HG03442 (cell line): ENCODE data around the gene SOCS3.
A peak's percentile ranks its signal among the peaks of the same experiment; 100 is the strongest.

Experiments
- ATAC-seq: cut with Tn5 transposase; IDR thresholded peaks from one replicate; pipeline ENCODE4 v1.9.1; 2021; ENCODE audit warnings: mild to moderate bottlenecking, moderate library complexity; ENCODE audit not compliant: unreplicated experiment

The SOCS3 gene

DNA sequence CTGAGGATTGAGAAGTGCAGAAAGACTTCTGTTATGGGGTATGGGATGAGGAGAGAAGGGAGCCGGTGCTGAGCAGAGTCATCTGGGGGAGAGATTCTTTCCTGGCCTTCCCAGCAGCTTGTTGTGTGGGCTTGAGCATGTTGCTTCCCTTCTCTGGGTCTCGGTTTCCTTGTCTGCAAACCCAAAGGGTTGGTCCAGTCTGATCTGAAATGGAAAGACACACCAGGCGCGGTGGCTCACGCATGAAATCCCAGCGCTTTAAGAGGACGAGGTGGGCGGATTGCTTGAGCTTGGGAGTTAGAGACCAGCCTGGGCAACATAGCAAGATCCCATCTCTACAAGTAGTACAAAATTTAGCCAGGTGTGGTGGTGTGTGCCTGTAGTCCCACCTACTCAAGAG lies 6.0 kb downstream of the SOCS3 start:
- no peak for ATAC-seq

- no peak for ATAC-seq
These were observed 8.3 kb downstream of the SOCS3 start for GRCh38 chr17:78351449-78352006.

GRCh38 chr17:78349891-78350642 lies 9.8 kb downstream of the SOCS3 start:
- ATAC-seq: no peak

DNA sequence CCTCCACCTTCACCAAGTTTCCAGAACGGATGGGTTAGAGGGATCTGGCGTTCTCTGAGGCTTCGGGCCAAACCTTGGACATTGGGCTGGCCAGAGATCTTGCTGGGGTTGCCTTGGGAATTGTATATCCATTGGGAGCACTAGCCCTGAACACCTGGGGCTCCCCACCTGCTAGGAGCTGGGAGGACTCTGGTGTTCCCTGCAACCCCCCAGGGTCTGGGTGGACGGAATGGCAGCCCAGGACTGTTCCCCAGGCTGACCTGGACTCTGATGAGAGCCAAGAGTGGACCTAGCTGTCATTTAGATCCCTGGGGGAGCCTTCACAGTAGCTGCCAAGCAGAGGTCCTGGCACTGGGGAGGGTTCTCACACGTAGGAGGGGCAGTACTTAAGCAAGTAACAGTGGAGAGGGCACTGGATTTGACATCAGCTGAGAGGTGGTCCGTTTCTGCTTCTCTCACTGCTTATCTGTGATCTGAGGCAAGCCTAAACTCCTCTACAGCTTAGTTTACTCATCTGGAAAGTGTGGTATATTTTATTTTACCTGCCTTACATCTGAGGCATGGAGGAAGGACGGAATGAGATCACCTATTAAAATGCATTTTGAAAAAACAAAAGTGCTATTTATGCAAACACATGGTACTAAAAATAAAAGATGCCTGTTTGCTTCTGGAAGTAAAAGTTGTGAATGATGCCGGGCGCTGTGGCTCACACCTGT lies 11.7 kb downstream of the SOCS3 start:
- ATAC-seq: no peak

DNA sequence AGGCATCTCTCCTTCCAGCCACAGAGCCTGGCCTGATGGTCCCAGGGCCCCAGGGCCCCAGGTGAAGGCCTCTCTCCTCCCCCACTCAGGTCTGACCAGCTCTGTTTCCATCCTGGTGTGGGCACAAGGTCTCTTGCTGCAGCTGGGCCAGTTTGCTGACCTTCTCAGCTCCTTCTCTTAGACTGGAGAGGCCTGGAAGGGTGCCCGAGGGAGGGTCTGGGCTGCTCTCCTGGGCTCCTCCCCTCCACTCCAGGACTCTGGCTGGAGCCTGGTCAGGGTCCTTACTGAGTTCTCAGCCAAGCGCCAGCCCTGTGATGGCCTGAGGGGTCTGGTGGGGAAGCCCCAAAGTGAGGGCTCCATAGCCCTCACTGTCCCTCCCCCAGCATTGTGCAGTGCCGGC lies 12.4 kb downstream of the SOCS3 start:
- ATAC-seq: no peak

- ATAC-seq: no peak
These were observed 13.1 kb downstream of the SOCS3 start for GRCh38 chr17:78346605-78347250.

- no peak for ATAC-seq
These were observed 13.9 kb downstream of the SOCS3 start for GRCh38 chr17:78345791-78346494.

DNA sequence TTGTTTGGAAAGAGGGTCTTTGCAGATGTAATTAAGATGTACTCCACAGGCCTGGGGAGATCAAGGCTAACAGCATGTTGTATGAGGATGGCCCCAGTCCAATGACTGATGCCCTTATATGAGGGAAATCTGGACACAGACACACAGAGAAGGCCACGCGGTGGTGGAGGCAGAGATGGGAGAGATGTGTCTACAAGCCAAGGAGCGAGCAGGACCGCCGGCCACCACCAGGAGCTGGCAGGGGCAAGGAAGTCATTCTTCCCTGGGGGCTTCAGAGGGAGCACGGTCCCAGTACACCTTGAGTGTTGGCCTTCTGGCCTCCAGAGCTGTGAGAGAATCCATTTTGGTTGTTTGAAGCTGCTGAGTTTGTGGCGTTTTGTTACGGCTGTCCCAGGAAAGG lies 14.7 kb downstream of the SOCS3 start:
- ATAC-seq: no peak

- ATAC-seq: no peak
These were observed 15.2 kb downstream of the SOCS3 start for GRCh38 chr17:78344666-78345065.

- no peak for ATAC-seq
These were observed 16.2 kb downstream of the SOCS3 start for GRCh38 chr17:78343543-78344201.

- ATAC-seq: no peak
These were observed 16.7 kb downstream of the SOCS3 start for GRCh38 chr17:78343187-78343542.

DNA sequence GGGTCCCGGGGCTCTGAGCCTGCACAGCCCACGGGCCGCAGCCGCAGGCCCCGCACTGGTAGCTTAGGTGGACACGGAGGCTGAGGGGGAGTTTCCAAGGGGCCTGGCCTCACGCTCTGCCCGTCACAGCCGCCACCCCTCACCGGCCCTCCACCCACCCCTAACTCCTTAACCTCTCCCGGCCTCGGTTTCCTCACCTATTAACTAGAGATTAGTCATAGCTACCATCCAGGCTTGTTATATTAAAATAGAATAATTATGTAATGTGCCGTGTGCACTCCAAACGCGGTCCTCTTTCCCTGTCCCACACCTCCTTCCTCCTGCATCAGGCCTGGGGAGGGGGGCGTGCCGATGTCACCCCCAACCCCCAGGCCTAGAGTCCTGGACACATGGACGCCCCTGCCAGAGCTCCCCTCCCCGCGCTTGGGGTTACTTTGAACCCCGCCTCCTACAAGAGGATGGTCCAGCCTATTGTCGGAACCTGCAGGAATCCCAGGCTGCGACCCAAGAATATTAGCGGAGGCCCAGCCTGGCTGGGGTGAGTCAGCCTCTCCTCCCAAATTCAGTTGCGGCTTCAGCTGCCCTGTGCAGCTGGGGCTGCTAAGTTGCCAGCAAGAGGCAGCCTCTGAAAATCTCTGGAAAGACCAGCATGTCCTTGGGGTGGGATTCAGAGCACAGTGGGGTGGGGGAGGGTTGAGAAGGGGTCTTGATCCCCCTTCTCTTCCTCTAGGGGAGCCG lies 17.3 kb downstream of the SOCS3 start:
- no peak for ATAC-seq

DNA sequence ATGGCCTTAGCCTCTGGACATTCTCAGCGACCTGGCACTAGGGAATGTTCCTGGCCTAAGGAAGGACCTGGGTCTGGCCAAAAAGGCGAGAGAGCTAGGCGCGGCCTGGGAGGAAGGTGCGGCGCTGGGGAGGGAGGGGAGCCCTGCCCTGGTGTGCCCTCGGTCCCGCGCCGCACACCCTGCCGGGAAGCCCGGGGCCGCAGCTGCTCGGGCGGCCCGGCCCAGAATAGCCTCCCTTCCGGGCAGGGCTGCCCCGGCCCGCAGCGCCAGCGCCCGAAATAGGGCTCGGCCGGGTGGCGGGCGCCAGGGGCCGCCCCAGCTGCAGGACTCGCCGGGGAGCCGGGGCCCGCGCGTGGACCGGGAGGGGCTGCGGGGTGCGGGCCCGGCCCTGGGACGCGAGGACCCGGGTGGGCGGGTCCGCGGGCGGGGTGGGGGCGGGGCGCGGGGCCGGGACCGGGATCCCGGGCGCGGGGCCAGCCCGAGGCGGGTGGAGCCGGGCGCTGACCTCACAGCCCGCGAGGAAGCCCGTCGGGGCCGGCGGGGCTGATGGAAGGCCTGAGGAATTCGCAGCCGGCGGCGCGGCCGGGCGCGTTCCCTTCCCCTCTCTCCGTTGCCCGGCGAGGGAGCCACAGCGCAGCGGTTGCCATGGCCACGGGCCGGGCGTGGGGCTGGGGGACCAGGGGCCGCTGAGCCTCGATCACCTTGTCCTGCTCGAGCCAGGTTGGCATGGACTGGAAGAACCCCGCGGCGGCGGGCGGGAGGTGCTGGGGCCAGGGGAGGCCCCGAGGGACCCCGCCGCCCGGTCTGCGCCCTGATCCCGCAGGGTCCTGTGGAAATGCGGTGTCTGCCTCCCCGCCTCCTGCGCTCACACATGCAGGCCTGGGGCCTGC lies 18.1 kb downstream of the SOCS3 start:
- ATAC-seq: no peak

GRCh38 chr17:78340183-78340955 lies 19.5 kb downstream of the SOCS3 start:
- ATAC-seq: no peak

DNA sequence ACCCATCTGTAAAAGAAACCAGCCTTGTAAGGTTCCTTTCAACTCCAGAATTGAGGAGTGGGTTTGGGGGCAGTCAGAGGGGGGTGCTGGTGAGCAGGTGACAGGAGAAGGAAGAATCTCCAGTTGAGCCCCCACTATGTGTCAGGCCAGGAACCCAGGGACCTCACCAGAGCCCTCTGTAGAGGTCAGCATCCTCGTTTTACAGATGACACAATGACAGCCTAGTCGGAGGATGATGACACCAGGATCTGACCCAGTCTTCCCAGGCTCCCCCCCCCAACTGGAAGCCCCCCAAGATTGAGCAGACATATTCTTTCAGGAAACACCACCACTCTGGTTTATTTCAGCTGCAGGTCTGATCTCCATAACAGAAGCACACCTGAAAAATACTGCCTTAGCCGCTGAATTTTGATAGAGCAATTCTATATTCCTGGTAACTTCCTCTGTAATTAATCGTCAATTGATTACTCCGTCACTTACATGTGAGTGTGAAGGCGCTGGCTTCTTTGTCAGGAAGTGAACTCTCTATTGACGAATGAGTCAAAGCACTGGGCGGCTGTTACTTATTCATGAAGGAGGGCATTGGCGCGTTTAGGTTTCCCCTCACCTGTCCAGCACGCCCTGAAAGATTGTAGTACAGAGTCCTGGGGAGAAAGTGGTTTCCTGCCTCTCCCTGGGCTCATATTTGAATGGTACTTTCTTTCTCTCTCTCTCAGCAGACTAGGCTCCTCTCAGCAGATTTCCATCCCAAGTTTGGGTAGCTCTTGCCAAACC lies 21.2 kb downstream of the SOCS3 start:
- ATAC-seq: no peak

DNA sequence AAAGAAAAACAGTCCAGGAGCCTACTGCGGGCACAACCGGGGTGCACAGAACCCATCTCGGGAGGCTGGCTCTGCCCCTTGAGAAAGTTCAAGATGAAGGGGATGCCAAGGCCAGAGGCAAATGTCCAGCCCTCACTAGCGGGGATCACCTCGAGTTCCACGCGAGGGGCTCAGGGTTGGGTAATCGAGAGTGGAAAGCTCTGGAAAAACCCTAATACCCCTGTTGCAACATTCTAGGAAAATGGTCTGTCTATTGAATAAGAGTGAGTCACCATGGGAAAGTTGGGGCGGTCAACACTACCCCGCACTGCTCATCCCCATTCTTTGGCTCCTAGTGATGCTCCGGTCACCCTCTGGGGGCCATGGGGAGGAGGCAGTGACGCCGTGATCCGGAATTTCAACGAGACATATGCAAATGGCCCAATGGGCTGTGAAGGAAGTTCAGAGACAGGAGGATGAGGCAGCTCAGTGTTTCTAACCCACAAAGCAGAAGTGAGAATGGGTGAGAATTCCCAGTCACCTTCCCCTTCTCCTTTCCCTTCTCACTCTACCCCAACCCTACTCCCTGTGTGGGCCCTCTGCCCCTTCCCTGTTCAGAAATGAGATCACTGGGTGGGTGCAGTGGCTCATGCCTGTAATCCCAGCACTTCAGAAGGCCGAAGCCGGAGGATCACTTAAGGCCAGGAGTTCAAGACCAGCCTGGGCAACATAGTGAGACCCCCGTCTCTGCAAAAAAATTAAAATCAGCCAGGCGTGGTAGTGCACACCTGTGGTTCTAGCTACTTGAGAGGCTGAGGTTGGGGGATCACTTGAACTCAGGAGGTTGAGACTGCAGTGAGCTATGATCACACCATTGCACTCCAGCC lies 22.4 kb downstream of the SOCS3 start:
- ATAC-seq: peak; percentile 68

DNA sequence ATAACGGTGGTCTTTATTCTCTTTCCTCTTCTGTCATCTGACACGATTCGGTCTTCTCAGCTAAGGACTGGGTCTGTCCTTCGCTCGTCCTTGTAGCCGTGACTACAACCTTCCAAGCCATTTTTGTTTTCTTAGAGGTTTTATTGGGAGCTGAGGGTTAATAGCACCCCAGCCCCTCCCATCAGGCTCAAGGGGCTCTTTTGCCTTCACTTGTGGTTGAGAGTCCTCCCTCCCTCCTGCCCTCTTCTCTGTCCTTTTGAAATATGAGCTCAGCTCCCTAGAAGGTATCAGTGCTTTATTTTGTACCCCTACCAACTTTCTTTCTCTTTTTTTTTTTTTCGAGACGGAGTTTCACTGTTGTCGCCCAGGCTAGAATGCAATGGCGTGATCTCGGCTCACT lies 24.7 kb downstream of the SOCS3 start:
- ATAC-seq: no peak
